Osteoblast (primary cell): ENCODE measurements around the gene NAV1. TPM values are rescaled to one million over a fixed set of nuclear protein-coding genes. Genes with fewer than 3 reads are reported as not detected.
"Not testable (repeated sequence)": the region's sequence is repeated elsewhere in the genome, so short reads cannot be mapped to it uniquely, and the experiment has no call there.

Source experiments
- DNase-seq: peaks from one replicate; pipeline ENCODE4 v3.0.0; 2011; ENCODE audit warnings: low spot score, mixed read lengths; ENCODE audit not compliant: insufficient read length; ENCODE audit errors: missing footprints
- H2AFZ ChIP-seq: 2 replicates; pipeline ENCODE4 v1.6.0; 2011; ENCODE audit warnings: mild to moderate bottlenecking, low read length
- H3K27ac ChIP-seq: 2 replicates; pipeline ENCODE4 v1.5.1; 2011; ENCODE audit warnings: mild to moderate bottlenecking, low read depth, low read length, moderate library complexity
- H3K27me3 ChIP-seq: 2 replicates; pipeline ENCODE4 v1.6.0; 2012; ENCODE audit warnings: mild to moderate bottlenecking, control low read depth, inconsistent platforms, low read length, moderate library complexity; ENCODE audit not compliant: insufficient read depth
- H3K36me3 ChIP-seq: 2 replicates; pipeline ENCODE4 v1.5.1; 2011; ENCODE audit warnings: mild to moderate bottlenecking, low read length, control low read depth, moderate library complexity; ENCODE audit not compliant: insufficient read depth
- H3K4me1 ChIP-seq: 2 replicates; pipeline ENCODE4 v1.5.1; 2011; ENCODE audit warnings: mild to moderate bottlenecking, low read length, control low read depth, moderate library complexity; ENCODE audit not compliant: insufficient read depth
- H3K4me2 ChIP-seq: 2 replicates; pipeline ENCODE4 v1.6.0; 2011; ENCODE audit warnings: mild to moderate bottlenecking, low read length; ENCODE audit not compliant: insufficient read depth
- H3K4me3 ChIP-seq: fragments of 200-600 bp; sonication (generic); 3 replicates; pipeline ENCODE4 v1.5.1; 2012; ENCODE audit warnings: mild to moderate bottlenecking, low read length, inconsistent platforms; ENCODE audit not compliant: insufficient read depth
- H3K79me2 ChIP-seq: 2 replicates; pipeline ENCODE4 v1.6.0; 2012; ENCODE audit warnings: mild to moderate bottlenecking, low read length, control low read depth, inconsistent platforms; ENCODE audit not compliant: insufficient read depth
- H3K9me3 ChIP-seq: 2 replicates; pipeline ENCODE4 v1.5.1; 2011; ENCODE audit warnings: low read depth, low read length, control low read depth
- H4K20me1 ChIP-seq: 2 replicates; pipeline ENCODE4 v1.6.0; 2012; ENCODE audit warnings: mild to moderate bottlenecking, low read length, control low read depth; ENCODE audit not compliant: insufficient read depth
- CTCF ChIP-seq: IDR thresholded peaks from 2 replicates; pipeline ENCODE4 v1.5.1; 2011; ENCODE audit warnings: mild to moderate bottlenecking, low read depth, low read length, moderate library complexity; ENCODE audit errors: extremely low read depth
- total RNA-seq: library from RNA; depleted of rRNA; stranded (reverse); fragments of >200 nt; gene quantifications from 2 replicates; pipeline ENCODE4 v1.2.3, GENCODE V29; 2012

NAV1 gene
- total RNA-seq, 1 donor = 47.0 TPM

GRCh38 chr1:201491896-201492511, 46.9 kb upstream of the NAV1 start:
- no peak overlapping the region for H3K4me3 ChIP-seq
- DNase-seq = no peak
- H3K27ac ChIP-seq = peak overlapping the region; percentile 57
- H2AFZ ChIP-seq = no peak overlapping the region
- no peak overlapping the region for H3K4me2 ChIP-seq
- H3K4me1 ChIP-seq = peaks cover 89% of the 10 kb centered on the region
- TF ChIP-seq CTCF = no peak
- no peaks in the 10 kb centered on the region for H3K27me3 ChIP-seq
- peaks cover 89% of the 10 kb centered on the region for H3K36me3 ChIP-seq
- H4K20me1 ChIP-seq = peaks cover 43% of the 10 kb centered on the region
- H3K79me2 ChIP-seq = peaks cover 77% of the 10 kb centered on the region
- H3K9me3 ChIP-seq = no peaks in the 10 kb centered on the region

DNA sequence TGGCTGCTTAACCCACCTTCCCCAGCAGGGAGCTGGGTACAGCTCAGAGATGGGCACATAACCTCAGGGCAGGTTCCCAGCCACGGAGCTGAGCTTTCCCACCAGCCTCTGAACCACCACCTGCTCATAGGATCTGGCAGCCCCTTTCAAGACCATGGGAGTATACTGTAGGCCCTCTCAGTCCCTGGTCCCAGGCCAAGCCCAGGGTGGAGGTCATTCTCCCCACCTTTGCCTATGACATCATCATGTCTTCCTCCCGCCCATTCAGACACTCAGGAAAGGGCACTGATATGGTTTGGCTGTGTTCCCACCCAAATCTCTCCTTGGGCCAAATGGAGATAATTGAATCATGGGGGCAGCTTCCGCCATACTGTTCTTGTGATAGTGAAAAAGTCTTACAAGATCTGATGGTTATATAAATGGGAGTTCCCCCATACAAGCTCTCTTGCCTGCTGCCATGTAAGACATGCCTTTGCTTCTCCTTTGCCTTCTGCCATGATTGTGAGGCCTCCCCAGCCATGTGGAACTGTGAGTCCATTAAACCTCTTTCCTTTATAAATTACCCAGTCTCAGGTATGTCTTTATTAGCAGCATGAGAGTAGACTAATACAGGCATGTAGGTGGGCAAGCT, 45.8 kb upstream of the NAV1 start:
- H3K4me3 ChIP-seq, H3K9me3 ChIP-seq, H3K4me2 ChIP-seq, H2AFZ ChIP-seq, DNase-seq, H3K27me3 ChIP-seq: not testable (repeated sequence)
- Histone ChIP-seq H4K20me1 (peaks cover 43% of the 10 kb centered on the region), H3K79me2 (peaks cover 85% of the 10 kb centered on the region), H3K4me1 (peaks cover 85% of the 10 kb centered on the region), H3K36me3 (peaks cover 86% of the 10 kb centered on the region), H3K27ac (peak overlapping the region; percentile 61)

- Histone ChIP-seq H3K9me3 (no peaks in the 10 kb centered on the region), H3K79me2 (peaks cover 87% of the 10 kb centered on the region), H3K27me3 (no peaks in the 10 kb centered on the region), H3K4me3 (no peak overlapping the region), H3K36me3 (peaks cover 86% of the 10 kb centered on the region), H4K20me1 (peaks cover 43% of the 10 kb centered on the region), H2AFZ (no peak overlapping the region), H3K4me2 (peak overlapping the region; percentile 27), H3K27ac (peak overlapping the region; percentile 61), H3K4me1 (peaks cover 82% of the 10 kb centered on the region)
- TF ChIP-seq CTCF = no peak
- DNase-seq = no peak
Measured at GRCh38 chr1:201493757-201494617, 44.9 kb upstream of the NAV1 start.

- H3K4me1 ChIP-seq = peaks cover 83% of the 10 kb centered on the region
- H3K27me3 ChIP-seq = no peaks in the 10 kb centered on the region
- peak; percentile 84 for DNase-seq
- no peak overlapping the region for H2AFZ ChIP-seq
- H3K4me2 ChIP-seq = peak overlapping the region; percentile 8
- peaks cover 95% of the 10 kb centered on the region for H3K79me2 ChIP-seq
- H3K36me3 ChIP-seq = peaks cover 90% of the 10 kb centered on the region
- peaks cover 55% of the 10 kb centered on the region for H4K20me1 ChIP-seq
- no peak overlapping the region for H3K4me3 ChIP-seq
- H3K27ac ChIP-seq = peak overlapping the region; percentile 62
- H3K9me3 ChIP-seq = no peaks in the 10 kb centered on the region
- no peak for TF ChIP-seq CTCF
Measured at GRCh38 chr1:201495551-201496295, 43.2 kb upstream of the NAV1 start.
